SU-DHL-6 (cell line): ENCODE results near the gene ZBTB44.

Source experiments
- EZH2phosphoT487 ChIP-seq: fragments of 200-600 bp; sonication (generic), shearing (Covaris generic); conservative IDR thresholded peaks from 2 replicates; pipeline ENCODE4 v1.6.1; 2018; ENCODE audit warnings: mild to moderate bottlenecking, antibody characterized with exemption, low read length, moderate library complexity, mixed read lengths
- TF ChIP-seq, protein P1 (sequence below): fragments of 200-600 bp; sonication (generic); IDR thresholded peaks from one replicate; pipeline ENCODE4 v1.5.1; 2017; ENCODE audit warnings: antibody characterized with exemption, mild to moderate bottlenecking, low read length, moderate library complexity; ENCODE audit not compliant: insufficient read depth, poor library complexity, severe bottlenecking

DNA sequence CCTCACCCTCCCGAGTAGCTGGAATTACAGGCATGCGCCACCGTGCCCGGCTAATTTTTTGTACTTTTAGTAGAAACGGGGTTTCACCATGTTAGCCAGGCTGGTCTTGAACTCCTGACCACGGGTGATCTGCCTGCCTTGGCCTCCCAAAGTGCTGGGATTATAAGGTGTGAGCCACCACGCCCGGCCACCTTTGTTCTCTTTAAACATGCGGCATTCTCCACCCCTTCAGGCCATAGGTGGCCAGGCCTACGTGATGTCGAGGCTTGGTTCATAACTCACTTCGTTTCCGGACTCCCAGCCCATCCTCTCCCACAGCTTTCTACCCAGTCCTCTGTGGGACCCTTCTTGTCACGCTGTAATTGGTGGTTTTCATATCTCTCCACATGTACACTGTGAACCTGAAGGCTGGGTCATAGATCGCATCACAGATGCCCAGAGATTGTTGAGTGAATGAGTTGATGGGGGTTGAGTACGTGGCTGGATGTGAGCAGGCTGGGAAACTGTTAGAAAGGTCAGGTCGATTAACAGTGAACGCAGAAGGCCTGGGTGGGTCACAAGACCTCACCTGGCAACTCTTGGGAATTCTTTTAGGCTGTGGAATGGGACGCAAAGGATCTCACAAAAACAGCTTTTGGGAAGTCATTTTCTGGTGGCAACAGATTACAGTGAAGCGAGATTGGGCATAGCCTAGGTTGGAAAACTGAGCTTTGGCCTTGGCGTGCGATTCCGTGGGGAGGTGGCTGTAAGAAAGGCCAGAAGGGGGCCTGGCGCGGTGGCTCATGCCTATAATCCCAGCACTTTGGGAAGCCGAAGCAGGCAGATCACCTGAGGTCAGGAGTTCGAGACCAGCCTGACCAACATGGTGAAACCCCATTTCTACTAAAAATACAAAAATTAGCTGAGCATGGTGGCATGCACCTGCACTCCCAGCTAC is 110.7 kb downstream of the ZBTB44 start:
- TF ChIP-seq, protein P1, sequence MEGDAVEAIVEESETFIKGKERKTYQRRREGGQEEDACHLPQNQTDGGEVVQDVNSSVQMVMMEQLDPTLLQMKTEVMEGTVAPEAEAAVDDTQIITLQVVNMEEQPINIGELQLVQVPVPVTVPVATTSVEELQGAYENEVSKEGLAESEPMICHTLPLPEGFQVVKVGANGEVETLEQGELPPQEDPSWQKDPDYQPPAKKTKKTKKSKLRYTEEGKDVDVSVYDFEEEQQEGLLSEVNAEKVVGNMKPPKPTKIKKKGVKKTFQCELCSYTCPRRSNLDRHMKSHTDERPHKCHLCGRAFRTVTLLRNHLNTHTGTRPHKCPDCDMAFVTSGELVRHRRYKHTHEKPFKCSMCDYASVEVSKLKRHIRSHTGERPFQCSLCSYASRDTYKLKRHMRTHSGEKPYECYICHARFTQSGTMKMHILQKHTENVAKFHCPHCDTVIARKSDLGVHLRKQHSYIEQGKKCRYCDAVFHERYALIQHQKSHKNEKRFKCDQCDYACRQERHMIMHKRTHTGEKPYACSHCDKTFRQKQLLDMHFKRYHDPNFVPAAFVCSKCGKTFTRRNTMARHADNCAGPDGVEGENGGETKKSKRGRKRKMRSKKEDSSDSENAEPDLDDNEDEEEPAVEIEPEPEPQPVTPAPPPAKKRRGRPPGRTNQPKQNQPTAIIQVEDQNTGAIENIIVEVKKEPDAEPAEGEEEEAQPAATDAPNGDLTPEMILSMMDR: no peak
- no peak for TF ChIP-seq EZH2phosphoT487
